IMR-90 (cell line): ENCODE data around the gene TMEM26. TPM values are rescaled to one million over a fixed set of nuclear protein-coding genes. Genes with fewer than 3 reads are reported as not detected.

Experiments
- ATAC-seq: fragments of 200-7000 bp; cut with Tn5 transposase; 2 replicates; pipeline ENCODE4 v1.9.1; 2020; ENCODE audit warnings: low read depth, mild to moderate bottlenecking, moderate library complexity
- BruUV-seq: library from RNA; stranded (reverse); fragments of 400-500 nt; replicated peaks from 2 replicates; lab custom pipeline; 2021; lab: Mats Ljungman, UMichigan
- CTCF ChIA-PET: fragments of 300-600 bp; formaldehyde crosslinking; extraction: SDS; loops from one replicate; lab custom pipeline; 2021; ENCODE audit warnings: antibody characterized with exemption; lab: Yijun Ruan, JAX
- POLR2A ChIA-PET: fragments of 300-600 bp; sonication (Branson Sonifier 250); formaldehyde crosslinking; loops from one replicate; lab custom pipeline; 2022; ENCODE audit warnings: antibody characterized with exemption; ENCODE audit not compliant: unreplicated experiment; lab: Charles Lee
- DNase-seq: peaks from one replicate; pipeline ENCODE4 v3.0.0; 2013
- H2AFZ ChIP-seq: replicated peaks from 2 replicates; pipeline ENCODE3; 2013; ENCODE audit warnings: low read length, mild to moderate bottlenecking; ENCODE audit not compliant: poor library complexity
- H2AK5ac ChIP-seq: 2 replicates; pipeline ENCODE4 v1.6.1; 2013; ENCODE audit warnings: low read depth, low read length, inconsistent platforms
- H2AK9ac ChIP-seq: replicated peaks from 2 replicates; pipeline ENCODE3; 2013; ENCODE audit warnings: mild to moderate bottlenecking, low read depth, low read length, moderate library complexity; ENCODE audit not compliant: poor library complexity
- H2BK120ac ChIP-seq: 2 replicates; pipeline ENCODE4 v1.6.1; 2013; ENCODE audit warnings: low read depth, low read length, inconsistent platforms
- H2BK15ac ChIP-seq: 3 replicates; pipeline ENCODE4 v1.6.1; 2013; ENCODE audit warnings: low read depth, low read length, inconsistent platforms
- H2BK20ac ChIP-seq: 2 replicates; pipeline ENCODE4 v1.6.1; 2013; ENCODE audit warnings: low read depth, mild to moderate bottlenecking, inconsistent platforms, low read length, moderate library complexity
- H2BK5ac ChIP-seq: 2 replicates; pipeline ENCODE4 v1.6.1; 2013; ENCODE audit warnings: mild to moderate bottlenecking, low read depth, low read length, inconsistent platforms; ENCODE audit not compliant: poor library complexity, severe bottlenecking
- H3K14ac ChIP-seq: replicated peaks from 2 replicates; pipeline ENCODE4 v1.6.1; 2013; ENCODE audit warnings: low read depth, low read length, inconsistent platforms
- H3K18ac ChIP-seq: 2 replicates; pipeline ENCODE4 v1.6.1; 2013; ENCODE audit warnings: low read depth, low read length, control low read depth
- H3K23ac ChIP-seq: 2 replicates; pipeline ENCODE4 v1.6.1; 2013; ENCODE audit warnings: low read depth, low read length, inconsistent platforms
- H3K27ac ChIP-seq: 2 replicates; pipeline ENCODE4 v1.5.1; 2013; ENCODE audit warnings: mild to moderate bottlenecking, control low read depth, low read length; ENCODE audit not compliant: insufficient read depth
- H3K27me3 ChIP-seq: 2 replicates; pipeline ENCODE4 v1.6.1; 2013; ENCODE audit warnings: low read length; ENCODE audit not compliant: control insufficient read depth, insufficient read depth
- H3K36me3 ChIP-seq: 2 replicates; pipeline ENCODE4 v1.6.1; 2013; ENCODE audit warnings: low read length, mixed read lengths; ENCODE audit not compliant: control insufficient read depth, insufficient read depth
- H3K4ac ChIP-seq: 2 replicates; pipeline ENCODE4 v1.6.1; 2013; ENCODE audit warnings: low read depth, low read length, inconsistent platforms
- H3K4me1 ChIP-seq: 2 replicates; pipeline ENCODE4 v1.6.1; 2013; ENCODE audit warnings: low read length, mixed read lengths; ENCODE audit not compliant: control insufficient read depth, insufficient read depth
- H3K4me2 ChIP-seq: 2 replicates; pipeline ENCODE4 v1.6.1; 2013; ENCODE audit warnings: low read depth, mild to moderate bottlenecking, control low read depth, low read length, moderate library complexity
- H3K4me3 ChIP-seq: 2 replicates; pipeline ENCODE4 v1.5.1; 2013; ENCODE audit warnings: low read depth, mild to moderate bottlenecking, control low read depth, low read length, moderate library complexity; ENCODE audit not compliant: insufficient read depth
- H3K56ac ChIP-seq: 2 replicates; pipeline ENCODE4 v1.6.1; 2013; ENCODE audit warnings: low read length, inconsistent platforms; ENCODE audit not compliant: insufficient read depth; ENCODE audit errors: extremely low read depth
- H3K79me1 ChIP-seq, 2 experiments: 2 replicates each; pipeline ENCODE4 v1.6.1; 2013; ENCODE audit warnings: low read length in 2 of 2, inconsistent platforms in 1 of 2, low read depth in 1 of 2
- H3K9ac ChIP-seq: 2 replicates; pipeline ENCODE4 v1.6.1; 2013; ENCODE audit warnings: low read depth, low read length, control low read depth
- H3K9me1 ChIP-seq: 2 replicates; pipeline ENCODE4 v1.6.1; 2013; ENCODE audit warnings: low read length, inconsistent platforms; ENCODE audit not compliant: insufficient read depth
- H3K9me3 ChIP-seq: 2 replicates; pipeline ENCODE4 v1.6.1; 2013; ENCODE audit warnings: low read length; ENCODE audit not compliant: control insufficient read depth, insufficient read depth
- H4K20me1 ChIP-seq: 2 replicates; pipeline ENCODE4 v1.6.1; 2013; ENCODE audit warnings: low read length, inconsistent platforms; ENCODE audit not compliant: insufficient read depth
- H4K5ac ChIP-seq: 2 replicates; pipeline ENCODE4 v1.6.1; 2013; ENCODE audit warnings: mild to moderate bottlenecking, low read depth, low read length, control low read depth
- H4K8ac ChIP-seq, 2 experiments: 2 replicates each; pipeline ENCODE4 v1.6.1; 2013; ENCODE audit warnings: low read depth in 2 of 2, low read length in 2 of 2, control low read depth in 1 of 2, inconsistent platforms in 1 of 2
- H4K91ac ChIP-seq: 2 replicates; pipeline ENCODE4 v1.6.1; 2013; ENCODE audit warnings: low read depth, low read length, inconsistent platforms; ENCODE audit not compliant: insufficient read depth
- BHLHE40 ChIP-seq: fragments of 150-350 bp; IDR thresholded peaks from 2 replicates; pipeline ENCODE4 v1.6.1; 2016; ENCODE audit warnings: mild to moderate bottlenecking, low read depth, low read length
- CEBPB ChIP-seq: IDR thresholded peaks from 2 replicates; pipeline ENCODE4 v1.6.1; 2012; ENCODE audit warnings: low read depth, low read length, improper control_type of control experiment
- CHD1 ChIP-seq: IDR thresholded peaks from 2 replicates; pipeline ENCODE4 v1.6.1; 2012; ENCODE audit warnings: low read depth, low read length, improper control_type of control experiment
- CTCF ChIP-seq: conservative IDR thresholded peaks from 2 replicates; pipeline ENCODE4 v1.5.1; 2012; ENCODE audit warnings: mild to moderate bottlenecking, low read depth, low read length, improper control_type of control experiment
- ELK1 ChIP-seq: fragments of 150-350 bp; IDR thresholded peaks from 2 replicates; pipeline ENCODE4 v1.6.1; 2016; ENCODE audit warnings: low read depth, mild to moderate bottlenecking, low read length, moderate library complexity, borderline replicate concordance
- FOS ChIP-seq: fragments of 150-350 bp; IDR thresholded peaks from 2 replicates; pipeline ENCODE4 v1.6.1; 2016; ENCODE audit warnings: low read depth, low read length
- MAZ ChIP-seq: IDR thresholded peaks from 2 replicates; pipeline ENCODE4 v1.6.1; 2012; ENCODE audit warnings: low read depth, mild to moderate bottlenecking, low read length, improper control_type of control experiment, moderate library complexity, borderline replicate concordance
- MXI1 ChIP-seq: IDR thresholded peaks from 2 replicates; pipeline ENCODE4 v1.6.1; 2012; ENCODE audit warnings: low read depth, mild to moderate bottlenecking, low read length, moderate library complexity, borderline replicate concordance
- NFE2L2 ChIP-seq: fragments of 150-350 bp; IDR thresholded peaks from 2 replicates; pipeline ENCODE4 v1.6.1; 2016; ENCODE audit warnings: low read depth, mild to moderate bottlenecking, low read length
- POLR2A ChIP-seq: IDR thresholded peaks from 2 replicates; pipeline ENCODE4 v1.6.1; 2012; ENCODE audit warnings: mild to moderate bottlenecking, low read depth, low read length
- RFX5 ChIP-seq: IDR thresholded peaks from 2 replicates; pipeline ENCODE4 v1.8.0; 2012; ENCODE audit warnings: low read depth, mild to moderate bottlenecking, low read length, moderate library complexity
- SMC3 ChIP-seq: fragments of 150-350 bp; IDR thresholded peaks from 2 replicates; pipeline ENCODE4 v1.6.1; 2016; ENCODE audit warnings: low read depth, mild to moderate bottlenecking, antibody characterized with exemption, low read length, moderate library complexity
- USF2 ChIP-seq: fragments of 150-350 bp; IDR thresholded peaks from 2 replicates; pipeline ENCODE4 v1.6.1; 2017; ENCODE audit warnings: mild to moderate bottlenecking, antibody characterized with exemption, low read length, low read depth
- WGBS, 2 experiments: methylation state at CpG; one replicate each; pipeline versions ENCODE4 v1.1.5 to v1.1.7; 2013; ENCODE audit warnings: missing lambda C conversion rate in 2 of 2; ENCODE audit not compliant: insufficient read length in 1 of 2; ENCODE audit errors: extremely low coverage in 2 of 2; 5-methylcytosine and 5-hydroxymethylcytosine counted together
- dilution Hi-C: fragments of 300-500 bp; cut with HindIII; formaldehyde crosslinking; loops from one replicate; pipeline ENCODE4 v1.14.3; 2018; ENCODE audit warnings: low sequenced_read_pairs; ENCODE audit not compliant: unreplicated experiment
- in situ Hi-C: fragments of 300-500 bp; cut with MboI; formaldehyde crosslinking; loops from 3 replicates; pipeline ENCODE4 v1.14.3; 2019; ENCODE audit warnings: low sequenced_read_pairs, inconsistent platforms, mixed read lengths
- intact Hi-C: fragments of 100-400 bp; cut with micrococcal nuclease; formaldehyde crosslinking; loops from 2 replicates; pipeline ENCODE4 v1.10.0; 2022
- polyA plus RNA-seq, 3 experiments: library from polyadenylated mRNA; depleted of rRNA; stranded (reverse); fragments of >200 nt; gene quantifications; 2 replicates each; pipeline ENCODE4 v1.2.3, GENCODE V29; 2012; ENCODE audit warnings: low replicate concordance in 1 of 3
- total RNA-seq: library from RNA; depleted of rRNA; stranded (reverse); fragments of >200 nt; gene quantifications from 2 replicates; pipeline ENCODE4 v1.2.3, GENCODE V29; 2012

The TMEM26 gene
- total and polyA plus RNA-seq, 2 of the 4 experiments (the other 2 are of a cell fraction): 0.22 to 0.36 TPM

- H3K23ac ChIP-seq: no peak overlapping the region
- H3K27ac ChIP-seq: no peak overlapping the region; the same call in 1 of the 2 replicates
- H4K8ac ChIP-seq: no peak overlapping the region
- H3K27me3 ChIP-seq: no peaks in the 10 kb centered on the region
- 17% methylated on average over 1 of the region's 4 CpGs; no CpG with 5 or more reads in 1 of the 2 experiments for WGBS, 2 experiments
- ChIA-PET POLR2A (no interaction called here), CTCF (no interaction called here)
- peak overlapping the region; percentile 30 for H3K4me2 ChIP-seq
- TF ChIP-seq FOS (no peak), CEBPB (no peak), USF2 (no peak), MXI1 (no peak), CHD1 (no peak), SMC3 (no peak), POLR2A (no peak), MAZ (no peak), RFX5 (no peak), NFE2L2 (no peak), CTCF (no peak), ELK1 (no peak), BHLHE40 (no peak)
- H2AFZ ChIP-seq: no peak overlapping the region
- H3K9me1 ChIP-seq: no peaks in the 10 kb centered on the region
- peak; percentile 23 for DNase-seq
- no peak overlapping the region for H3K18ac ChIP-seq
- no peak overlapping the region for H2BK5ac ChIP-seq
- intact Hi-C loops: no loop called here
- no peaks in the 10 kb centered on the region for H4K20me1 ChIP-seq
- no peak overlapping the region for H2AK5ac ChIP-seq
- H3K79me1 ChIP-seq: no peaks in the 10 kb centered on the region
- no peak overlapping the region for H3K4ac ChIP-seq
- no peak overlapping the region for H2BK20ac ChIP-seq
- H2BK120ac ChIP-seq: no peak overlapping the region
- H4K5ac ChIP-seq: no peak overlapping the region
- H3K36me3 ChIP-seq: no peaks in the 10 kb centered on the region
- dilution Hi-C loops: no loop called here
- no peaks in the 10 kb centered on the region for H3K9me3 ChIP-seq
- no peak overlapping the region for H3K9ac ChIP-seq
- no peak overlapping the region for H3K4me3 ChIP-seq
- no peaks in the 10 kb centered on the region for H3K4me1 ChIP-seq
- H3K56ac ChIP-seq: no peak overlapping the region
- H2AK9ac ChIP-seq: no peak overlapping the region
- no peak overlapping the region for H4K91ac ChIP-seq
- no peak overlapping the region for H3K14ac ChIP-seq
- peak; percentile 44 for ATAC-seq
- no TSS peak for BruUV-seq
- H2BK15ac ChIP-seq: no peak overlapping the region
- in situ Hi-C loops: no loop called here
Measured at GRCh38 chr10:61408105-61408504, 45.1 kb downstream of the TMEM26 start.
